Inflammatory macrophage treated with lipopolysaccharide for 1 hour (primary cell): ENCODE results near the gene CDC42SE2.
"Not testable (repeated sequence)": the region's sequence is repeated elsewhere in the genome, so short reads cannot be mapped to it uniquely, and the experiment has no call there.

Source experiments
- DNase-seq, 2 donors: peaks; one replicate each; pipeline ENCODE4 v3.0.0-alpha.2; 2020 to 2022

The CDC42SE2 gene

GRCh38 chr5:131279204-131279603, 15.4 kb downstream of the CDC42SE2 start:
- DNase-seq, result no peak

- no peak for DNase-seq
These were observed 16.6 kb downstream of the CDC42SE2 start for GRCh38 chr5:131280417-131280816.

- no peak for DNase-seq
These were observed 17.4 kb downstream of the CDC42SE2 start for GRCh38 chr5:131281133-131281867.

GRCh38 chr5:131281868-131282234, 18.0 kb downstream of the CDC42SE2 start:
- no peak for DNase-seq

GRCh38 chr5:131282235-131282634, 18.4 kb downstream of the CDC42SE2 start:
- DNase-seq, result no peak

GRCh38 chr5:131285703-131286399, 22.0 kb downstream of the CDC42SE2 start:
- DNase-seq, result no peak

GRCh38 chr5:131286400-131286715, 22.5 kb downstream of the CDC42SE2 start:
- DNase-seq, result no peak

- no peak for DNase-seq
These were observed 24.5 kb downstream of the CDC42SE2 start for GRCh38 chr5:131288328-131288727.

- DNase-seq, result no peak
These were observed 25.9 kb downstream of the CDC42SE2 start for GRCh38 chr5:131289738-131290137.

GRCh38 chr5:131296213-131296672, 32.4 kb downstream of the CDC42SE2 start:
- no peak for DNase-seq

- peak; percentile 22 to 48 for DNase-seq
These were observed 34.0 kb downstream of the CDC42SE2 start for GRCh38 chr5:131297886-131298285.

GRCh38 chr5:131299465-131299864, 35.6 kb downstream of the CDC42SE2 start:
- no peak for DNase-seq

- DNase-seq, result no peak
These were observed 38.7 kb downstream of the CDC42SE2 start for GRCh38 chr5:131302506-131302905.

GRCh38 chr5:131303537-131303936, 39.7 kb downstream of the CDC42SE2 start:
- no peak for DNase-seq

GRCh38 chr5:131304414-131304813, 40.6 kb downstream of the CDC42SE2 start:
- no peak for DNase-seq

GRCh38 chr5:131305138-131305689, 41.4 kb downstream of the CDC42SE2 start:
- DNase-seq, result no peak

GRCh38 chr5:131305906-131306305, 42.1 kb downstream of the CDC42SE2 start:
- DNase-seq, result peak in 1 of 2 donors; percentile 24

- not testable (repeated sequence) for DNase-seq
These were observed 48.5 kb downstream of the CDC42SE2 start for GRCh38 chr5:131312235-131312772.

- DNase-seq, result no peak
These were observed 52.2 kb downstream of the CDC42SE2 start for GRCh38 chr5:131316026-131316425.

GRCh38 chr5:131316822-131317221, 53.0 kb downstream of the CDC42SE2 start:
- no peak for DNase-seq

- DNase-seq, result no peak
These were observed 54.6 kb downstream of the CDC42SE2 start for GRCh38 chr5:131318455-131318854.

GRCh38 chr5:131321066-131321465, 57.2 kb downstream of the CDC42SE2 start:
- no peak for DNase-seq

GRCh38 chr5:131322926-131323325, 59.1 kb downstream of the CDC42SE2 start:
- DNase-seq, result no peak

- DNase-seq, result no peak
These were observed 59.5 kb downstream of the CDC42SE2 start for GRCh38 chr5:131323378-131323777.
